ENCODE data around the gene SEC22C.
A peak's percentile ranks its signal among the peaks of the same experiment; 100 is the strongest.

The SEC22C gene

DNA sequence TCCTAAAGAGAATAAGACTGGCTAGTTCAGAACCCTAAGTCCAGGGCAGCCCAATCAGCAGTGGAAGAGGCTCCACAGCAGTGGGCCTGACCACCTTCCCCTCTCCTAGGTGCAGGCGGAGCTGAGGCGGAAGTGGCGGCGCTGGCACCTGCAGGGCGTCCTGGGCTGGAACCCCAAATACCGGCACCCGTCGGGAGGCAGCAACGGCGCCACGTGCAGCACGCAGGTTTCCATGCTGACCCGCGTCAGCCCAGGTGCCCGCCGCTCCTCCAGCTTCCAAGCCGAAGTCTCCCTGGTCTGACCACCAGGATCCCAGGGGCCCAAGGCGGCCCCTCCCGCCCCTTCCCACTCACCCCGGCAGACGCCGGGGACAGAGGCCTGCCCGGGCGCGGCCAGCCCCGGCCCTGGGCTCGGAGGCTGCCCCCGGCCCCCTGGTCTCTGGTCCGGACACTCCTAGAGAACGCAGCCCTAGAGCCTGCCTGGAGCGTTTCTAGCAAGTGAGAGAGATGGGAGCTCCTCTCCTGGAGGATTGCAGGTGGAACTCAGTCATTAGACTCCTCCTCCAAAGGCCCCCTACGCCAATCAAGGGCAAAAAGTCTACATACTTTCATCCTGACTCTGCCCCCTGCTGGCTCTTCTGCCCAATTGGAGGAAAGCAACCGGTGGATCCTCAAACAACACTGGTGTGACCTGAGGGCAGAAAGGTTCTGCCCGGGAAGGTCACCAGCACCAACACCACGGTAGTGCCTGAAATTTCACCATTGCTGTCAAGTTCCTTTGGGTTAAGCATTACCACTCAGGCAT, 45.6 kb downstream of the SEC22C start:
- ATAC-seq (no peak), DNase-seq (peak; percentile 49)

DNA sequence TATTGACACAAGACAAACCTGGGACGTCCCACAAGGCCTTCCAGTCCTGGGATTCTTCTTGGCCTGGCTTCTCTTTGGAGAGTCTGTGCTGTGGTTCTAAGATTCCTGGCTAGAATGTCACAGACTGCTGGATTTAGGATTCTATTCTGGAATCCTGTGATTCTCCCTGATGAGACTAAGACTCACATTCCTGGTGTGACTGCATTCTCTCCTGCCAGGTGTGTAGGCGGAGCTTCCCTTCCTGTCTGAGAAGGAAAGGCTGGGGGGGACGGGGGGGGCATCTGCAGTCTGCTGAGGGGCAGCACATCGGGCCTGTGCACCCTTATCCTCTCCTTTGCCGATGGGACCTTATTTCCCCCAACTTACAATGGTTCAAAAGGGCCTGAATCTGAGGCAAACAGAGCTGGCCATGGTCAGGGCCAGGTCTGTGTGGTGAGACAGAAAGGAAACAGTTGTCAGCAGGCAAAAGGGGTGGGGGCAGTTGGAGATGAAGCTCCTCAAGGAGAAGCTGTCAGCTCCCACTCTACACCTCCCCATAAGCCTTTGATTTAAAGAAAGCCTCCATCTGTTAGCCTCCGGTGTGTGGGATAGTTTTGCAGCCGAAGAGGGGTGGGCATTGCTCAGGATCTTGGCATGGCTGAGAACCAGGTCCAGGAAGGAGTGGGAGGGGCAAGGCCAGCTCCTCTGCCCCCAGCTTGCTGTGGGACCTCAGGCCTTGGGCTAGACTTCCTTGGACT, 48.4 kb downstream of the SEC22C start:
- ATAC-seq (no peak), DNase-seq (no peak)

DNA sequence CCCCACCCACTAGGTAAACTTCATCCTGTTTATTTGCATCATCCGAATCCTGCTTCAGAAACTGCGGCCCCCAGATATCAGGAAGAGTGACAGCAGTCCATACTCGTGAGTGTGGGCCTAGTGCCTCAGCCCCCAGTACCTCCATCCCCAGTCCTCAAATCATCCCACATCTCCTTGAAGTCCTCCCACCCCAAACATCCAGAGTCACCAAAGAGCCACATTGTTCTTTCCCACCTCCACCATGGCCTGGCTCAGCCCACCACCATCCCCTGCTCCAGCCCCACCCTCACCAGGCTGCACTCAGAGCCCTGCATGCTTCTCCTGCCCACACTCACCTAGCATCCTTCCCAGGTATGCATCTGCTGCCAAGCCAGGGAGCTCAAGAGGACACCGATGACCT, 49.5 kb downstream of the SEC22C start:
- ATAC-seq = no peak
- no peak for DNase-seq

DNA sequence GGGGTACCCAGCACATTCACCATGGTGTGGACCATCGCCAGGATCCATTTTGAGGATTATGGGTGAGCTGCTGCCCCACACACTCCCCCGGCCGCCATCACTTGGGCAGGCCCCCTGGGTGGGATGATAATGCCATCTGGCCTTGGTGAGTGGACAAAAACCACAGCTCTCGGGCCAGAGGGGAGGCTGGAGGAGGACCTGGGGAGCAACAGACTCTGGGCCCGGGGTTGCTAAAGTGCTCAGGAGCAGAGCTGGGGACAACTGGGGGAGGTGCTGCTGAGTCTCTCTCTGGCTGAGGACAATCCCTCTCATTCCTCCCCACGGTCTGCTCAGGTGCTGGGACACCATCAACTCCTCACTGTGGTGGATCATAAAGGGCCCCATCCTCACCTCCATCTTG, 50.3 kb downstream of the SEC22C start:
- ATAC-seq = no peak
- no peak for DNase-seq

DNA sequence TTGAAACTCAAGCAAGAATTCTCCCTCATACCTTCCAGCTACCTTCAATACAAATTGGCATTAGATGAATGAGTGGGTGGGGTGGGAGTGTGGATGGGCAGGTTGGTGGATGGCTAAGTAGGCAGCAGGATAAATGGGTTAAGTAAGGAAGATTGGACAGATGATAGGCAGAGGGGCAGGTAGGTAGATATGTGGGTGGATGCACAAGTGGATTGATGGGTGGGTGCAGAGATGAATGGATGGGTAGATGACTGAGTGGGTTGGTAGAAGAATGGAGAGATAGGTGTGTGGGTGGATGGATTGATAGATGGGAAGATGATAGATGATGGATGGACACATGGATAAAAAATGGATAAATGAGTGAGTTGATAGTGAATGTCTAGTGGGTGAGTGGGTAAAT, 51.7 kb downstream of the SEC22C start:
- ATAC-seq (no peak), DNase-seq (no peak)

DNA sequence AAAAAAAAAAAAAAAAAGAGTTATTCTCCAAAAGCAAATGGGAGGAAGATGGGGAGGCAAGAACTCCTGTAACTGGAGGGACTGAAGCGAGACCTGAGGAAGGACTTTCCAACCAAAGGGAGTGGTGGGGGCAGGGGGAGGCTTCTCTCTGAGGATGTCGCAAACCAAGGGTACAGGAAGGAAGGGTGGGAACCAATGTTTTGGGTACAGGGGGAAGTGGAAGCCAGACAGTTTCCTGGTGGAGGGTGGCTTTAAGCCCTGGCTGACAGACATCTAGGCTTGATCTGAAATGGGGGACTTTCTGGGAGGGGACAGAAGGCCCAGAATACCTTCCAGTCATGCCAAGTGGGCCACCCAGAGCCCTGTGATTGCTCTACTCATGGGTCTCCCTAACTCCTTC, 52.3 kb downstream of the SEC22C start:
- no peak for ATAC-seq
- no peak for DNase-seq

DNA sequence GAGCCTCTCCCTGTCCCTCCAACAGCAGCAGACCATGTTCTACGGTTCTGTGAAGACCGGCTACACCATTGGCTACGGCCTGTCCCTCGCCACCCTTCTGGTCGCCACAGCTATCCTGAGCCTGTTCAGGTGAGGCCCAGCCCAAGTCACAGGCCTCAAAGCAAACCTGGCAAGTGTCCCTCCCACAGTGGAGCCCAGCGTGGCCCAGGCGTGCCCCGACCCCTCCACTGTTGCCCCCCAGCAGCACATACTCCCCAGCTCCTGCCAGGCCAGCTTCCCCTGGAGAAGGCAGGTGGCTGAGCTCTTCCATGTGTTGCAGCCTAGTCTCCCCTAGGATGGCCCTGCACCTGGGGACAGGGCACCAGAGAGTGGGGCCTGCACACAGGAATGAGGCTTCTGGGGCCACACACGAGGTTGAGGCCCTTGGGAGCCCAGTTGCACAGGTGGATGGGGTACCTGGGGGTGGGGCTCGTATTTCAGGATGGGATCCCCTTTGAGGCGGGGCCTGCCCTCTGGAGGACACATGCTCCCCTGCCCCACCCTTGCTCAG, 54.3 kb downstream of the SEC22C start:
- ATAC-seq (no peak), DNase-seq (no peak)

DNA sequence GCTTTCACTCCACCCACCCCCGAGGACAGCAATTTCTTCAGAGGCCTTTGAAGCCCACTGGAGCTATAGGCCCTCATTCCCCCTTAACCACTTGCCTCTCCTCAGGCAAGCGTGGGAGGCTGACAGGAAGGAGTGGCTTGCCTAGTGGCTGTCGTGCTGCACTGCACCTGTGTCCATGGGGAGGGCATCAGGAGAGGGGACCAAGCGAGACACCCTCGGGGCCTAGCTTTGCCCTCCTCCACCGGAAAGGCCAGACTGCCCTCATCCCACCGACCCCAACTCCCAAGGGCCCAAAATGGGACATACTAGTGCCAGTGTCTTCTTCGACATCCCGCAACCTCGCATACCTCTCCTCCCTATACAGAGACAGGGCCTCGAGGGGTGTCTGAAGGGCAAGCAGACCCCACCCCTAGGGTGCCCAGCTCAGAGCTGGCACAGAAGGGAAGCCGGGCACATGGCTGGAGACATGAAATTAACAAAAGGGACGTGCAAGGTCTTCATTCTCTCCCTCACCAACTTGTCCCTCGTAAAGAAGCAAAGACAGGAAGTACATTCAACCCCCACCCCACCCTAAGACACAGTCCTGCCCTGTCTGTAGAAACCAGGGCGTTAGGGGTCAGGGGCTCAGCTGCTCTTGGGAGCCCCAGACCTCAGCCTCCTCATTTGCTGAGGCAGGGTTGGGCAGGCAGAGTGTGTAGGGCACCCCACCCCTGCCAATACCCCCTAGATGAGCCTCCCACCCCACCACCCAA, 55.0 kb downstream of the SEC22C start:
- peak; percentile 78 for ATAC-seq
- peak; percentile 68 for DNase-seq

DNA sequence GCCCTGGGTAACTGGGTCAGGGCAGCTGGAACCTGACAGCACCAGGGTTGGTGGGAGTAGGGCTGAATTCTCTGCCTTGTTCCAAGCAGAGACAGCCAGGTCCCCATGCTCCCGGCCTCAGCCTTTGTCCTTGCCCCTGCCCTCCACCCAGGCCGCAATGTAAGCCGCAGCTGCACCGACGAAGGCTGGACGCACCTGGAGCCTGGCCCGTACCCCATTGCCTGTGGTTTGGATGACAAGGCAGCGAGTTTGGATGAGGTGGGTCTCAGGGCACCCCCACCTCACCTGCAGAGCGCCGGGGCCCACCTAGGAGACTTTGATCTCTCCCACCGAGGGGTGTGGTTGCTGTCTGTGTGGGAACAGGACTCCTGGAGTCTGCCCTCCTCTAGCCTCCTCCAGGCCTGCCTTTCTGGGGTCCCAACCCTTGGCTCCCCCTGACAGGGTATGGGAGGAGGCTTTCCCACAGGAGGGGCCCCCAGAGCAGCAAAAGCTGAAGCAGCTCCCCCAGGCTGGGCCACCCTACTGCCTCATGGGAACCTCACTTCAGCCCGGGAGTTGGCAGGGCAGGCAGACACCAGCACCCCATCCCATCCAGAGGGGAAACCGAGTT, 55.9 kb downstream of the SEC22C start:
- ATAC-seq (no peak), DNase-seq (no peak)

DNA sequence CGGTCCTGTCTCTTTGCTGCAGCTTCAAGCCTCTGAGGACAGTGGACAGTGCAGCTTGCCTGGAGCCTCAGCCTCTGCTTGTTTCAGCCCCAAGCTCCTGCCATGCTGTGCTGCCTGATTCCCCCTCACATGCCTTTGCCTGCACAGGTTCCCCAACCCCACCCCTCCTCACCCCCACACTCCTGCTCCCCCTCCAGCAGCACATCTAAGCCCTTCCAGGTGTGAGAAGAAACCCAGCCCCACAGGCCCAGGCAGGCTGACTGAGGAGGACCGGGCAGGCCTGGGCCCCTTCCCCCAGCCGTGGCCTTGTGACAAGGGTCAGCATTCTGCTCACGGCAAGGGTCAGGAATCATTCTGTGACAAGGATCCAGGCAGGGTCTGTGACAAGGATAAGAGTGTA, 56.6 kb downstream of the SEC22C start:
- ATAC-seq = no peak

DNA sequence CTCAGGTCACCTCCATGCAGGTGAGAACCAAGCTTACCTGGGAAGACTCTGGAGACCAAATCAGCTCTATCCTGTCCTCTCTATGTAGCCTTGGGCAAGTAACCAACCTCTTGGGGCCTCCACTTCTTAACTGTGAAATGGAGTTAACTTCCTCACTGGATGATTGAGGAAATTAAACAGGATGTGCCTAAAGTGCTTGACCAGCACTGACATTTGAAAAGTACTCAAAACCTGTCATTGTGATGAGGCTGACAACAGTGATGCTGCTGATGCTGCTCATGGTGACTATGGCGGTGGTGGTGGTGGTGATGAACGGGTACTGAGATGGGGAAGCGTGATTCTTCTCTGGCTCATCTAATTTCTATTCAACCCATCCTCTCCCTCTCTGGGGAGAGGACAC, 57.0 kb downstream of the SEC22C start:
- ATAC-seq (no peak), DNase-seq (no peak)

More for the DNA sequence above, 56.6 kb downstream of the SEC22C start:
- no peak for DNase-seq

DNA sequence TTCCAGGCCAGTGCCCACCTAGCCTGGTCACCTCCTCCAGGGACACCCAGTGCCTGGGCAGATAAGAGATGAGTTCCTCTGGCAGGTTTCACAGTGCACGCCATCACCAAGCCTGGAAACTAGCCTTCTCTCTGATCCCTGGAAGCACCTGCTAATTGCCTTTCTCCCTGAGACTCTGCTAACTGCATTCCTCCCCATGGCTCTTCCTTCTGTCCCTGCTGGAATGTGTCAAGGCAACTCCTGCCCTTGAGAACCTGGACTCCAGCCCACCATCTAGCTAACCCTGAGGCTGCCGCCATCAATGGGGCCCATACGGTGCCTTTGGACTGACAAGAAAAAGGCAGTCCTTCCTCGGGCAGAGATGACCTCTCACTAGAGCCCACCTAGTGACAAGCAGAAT, 60.9 kb downstream of the SEC22C start:
- no peak for DNase-seq
- ATAC-seq = no peak

DNA sequence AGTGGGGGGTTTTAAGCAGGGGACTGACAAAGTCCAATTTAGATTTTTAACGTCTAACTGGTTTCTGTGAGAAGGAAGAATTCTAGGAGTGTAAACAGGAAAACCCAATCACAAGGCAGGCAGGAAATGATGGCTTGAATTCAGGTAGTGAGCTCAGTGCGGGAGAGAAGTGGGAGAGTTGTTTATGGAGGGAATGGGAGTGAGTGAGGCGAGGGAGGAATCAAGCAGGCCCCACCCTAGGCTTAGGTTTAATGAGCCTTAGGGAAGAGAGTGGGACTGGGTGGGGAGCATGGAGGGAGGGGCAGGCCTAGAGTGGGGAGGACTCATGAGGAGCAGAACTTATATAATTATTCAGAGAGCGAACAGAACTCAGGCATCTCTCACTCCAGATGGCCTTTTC, 61.4 kb downstream of the SEC22C start:
- no peak for DNase-seq
- ATAC-seq = no peak

DNA sequence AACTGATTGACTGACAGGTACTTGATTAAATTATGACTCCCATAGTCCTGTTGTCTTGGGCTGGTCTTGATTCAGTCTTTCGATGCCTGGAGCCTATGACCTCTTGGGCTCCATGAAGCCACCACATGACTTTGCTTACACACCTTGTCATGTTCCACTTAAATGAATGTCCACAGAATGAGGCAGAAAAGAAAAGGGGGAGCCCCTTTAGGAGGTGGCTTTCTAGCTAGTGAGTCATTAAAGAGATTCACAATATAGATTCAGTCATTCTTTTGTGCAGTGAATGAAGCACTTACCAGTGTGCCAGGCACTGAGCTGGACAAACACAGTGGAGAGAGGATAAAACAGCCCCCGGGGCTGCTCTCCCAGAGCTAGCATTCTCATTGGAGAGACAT, 62.2 kb downstream of the SEC22C start:
- ATAC-seq (peak; percentile 91), DNase-seq (no peak)

DNA sequence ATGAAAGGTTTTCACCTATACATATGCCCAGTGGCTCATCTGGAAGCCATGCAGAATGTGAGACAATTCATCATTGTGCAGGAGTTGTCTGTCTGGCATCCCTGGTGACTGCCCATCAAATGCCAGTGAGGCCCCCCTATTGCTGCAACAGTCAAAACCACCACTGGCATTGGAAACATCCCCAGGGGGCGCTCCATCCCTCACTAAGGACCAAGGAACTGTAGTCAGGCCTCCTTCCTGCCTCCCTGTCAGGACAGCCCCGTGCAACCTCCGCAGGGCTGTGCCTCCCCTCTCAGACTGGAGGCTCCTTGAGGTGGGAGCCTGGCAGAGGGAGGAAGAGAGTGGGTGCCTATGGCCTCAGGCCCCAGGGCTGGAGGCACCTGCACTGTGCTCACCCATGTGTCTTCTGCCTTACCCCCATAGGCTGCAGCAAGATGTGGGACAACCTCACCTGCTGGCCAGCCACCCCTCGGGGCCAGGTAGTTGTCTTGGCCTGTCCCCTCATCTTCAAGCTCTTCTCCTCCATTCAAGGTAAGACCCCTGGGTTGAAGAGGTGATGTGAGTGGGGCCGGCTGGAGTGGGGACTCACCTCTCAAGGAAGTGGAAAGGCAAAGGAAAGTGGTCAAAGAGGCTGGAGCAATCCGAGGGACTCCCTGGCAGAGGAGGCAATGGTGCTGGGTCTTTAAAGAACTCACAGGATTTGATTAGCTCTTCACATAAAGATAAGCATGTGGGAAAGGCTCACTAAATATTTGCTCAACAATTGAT, 62.8 kb downstream of the SEC22C start:
- peak; percentile 38 for DNase-seq
- ATAC-seq = no peak

DNA sequence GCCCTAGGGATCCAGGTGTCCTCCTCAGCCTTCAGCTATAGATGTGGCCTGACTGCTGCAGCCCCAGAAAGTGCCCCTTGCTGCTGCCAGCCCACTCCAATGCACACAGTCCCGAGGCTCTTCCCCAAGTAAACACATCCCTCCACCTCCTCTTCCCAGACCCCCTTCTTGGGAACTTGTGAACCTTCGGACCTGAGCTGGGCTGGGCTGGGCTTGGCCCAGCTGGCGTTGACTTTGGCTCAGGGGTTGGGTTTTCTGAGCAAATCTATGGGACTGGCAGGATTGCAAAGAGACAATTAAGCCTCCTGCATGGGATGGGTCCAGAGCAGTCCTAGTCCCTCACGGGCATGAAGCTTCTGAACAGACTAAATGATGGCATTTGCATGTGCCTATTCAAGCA, 64.7 kb downstream of the SEC22C start:
- no peak for ATAC-seq
- no peak for DNase-seq

DNA sequence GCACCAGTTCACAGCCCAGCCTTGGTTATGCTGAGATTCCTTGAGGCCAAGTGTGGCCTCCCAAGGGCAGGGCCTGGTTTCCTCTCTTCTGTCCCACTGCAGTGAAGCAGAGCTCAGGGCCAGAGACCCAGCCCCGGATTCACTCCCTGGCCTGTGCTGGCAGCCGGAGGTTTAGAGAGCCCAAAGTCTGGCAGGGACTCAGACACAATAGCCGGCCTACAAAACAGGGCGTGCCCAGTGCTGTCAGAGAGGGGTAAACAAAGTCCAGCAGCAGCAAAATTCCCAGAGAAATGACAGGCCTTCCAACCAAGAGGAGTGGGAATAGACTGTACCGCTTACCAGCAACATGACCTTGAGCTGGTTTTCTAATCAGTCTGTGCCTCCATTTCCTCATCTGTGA, 65.3 kb downstream of the SEC22C start:
- DNase-seq (no peak), ATAC-seq (no peak)

DNA sequence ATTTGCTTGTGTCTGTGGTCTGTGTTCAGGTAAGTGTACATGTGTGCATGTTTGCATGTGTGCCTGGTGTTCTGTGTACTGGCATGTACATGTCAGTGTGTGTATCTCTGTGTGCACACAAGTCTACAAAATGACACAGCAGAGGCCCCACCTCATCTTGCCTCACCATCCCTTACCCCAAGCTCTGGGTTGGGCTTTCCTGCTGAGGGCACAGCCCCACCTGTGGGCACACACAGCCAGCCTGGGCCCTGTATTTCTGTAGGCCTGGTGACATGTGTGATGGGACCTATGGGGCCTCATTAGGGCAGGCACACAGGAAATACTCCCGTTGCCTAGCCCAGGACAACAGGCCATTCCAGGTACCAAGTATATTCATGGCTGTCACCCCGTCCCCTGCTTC, 65.8 kb downstream of the SEC22C start:
- DNase-seq = no peak
- ATAC-seq = no peak

DNA sequence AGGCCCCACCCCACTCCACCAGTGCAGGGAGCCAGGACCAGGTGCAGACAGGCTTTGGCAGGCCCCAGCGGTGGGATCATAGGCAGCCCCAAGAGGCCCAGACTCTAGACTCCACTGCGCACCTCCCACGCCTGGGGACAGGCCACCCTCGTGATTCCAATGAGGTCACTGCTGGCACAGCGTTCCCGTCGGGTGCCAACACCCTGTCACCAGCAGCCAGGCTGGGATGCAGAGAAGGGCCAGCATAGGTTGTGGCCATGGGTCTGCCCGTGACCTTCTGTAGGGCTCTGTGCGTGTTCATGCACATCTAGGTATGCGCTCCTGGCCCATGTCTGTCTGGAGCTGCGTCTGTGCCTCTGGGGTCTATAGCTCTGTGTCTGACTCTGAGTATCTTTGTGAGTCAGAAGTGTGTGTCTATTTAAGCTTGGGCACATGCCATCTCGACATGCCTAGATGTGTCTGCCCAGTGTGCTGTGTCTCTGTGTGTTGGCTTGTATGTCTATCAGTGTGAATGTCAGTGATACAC, 66.3 kb downstream of the SEC22C start:
- no peak for DNase-seq

DNA sequence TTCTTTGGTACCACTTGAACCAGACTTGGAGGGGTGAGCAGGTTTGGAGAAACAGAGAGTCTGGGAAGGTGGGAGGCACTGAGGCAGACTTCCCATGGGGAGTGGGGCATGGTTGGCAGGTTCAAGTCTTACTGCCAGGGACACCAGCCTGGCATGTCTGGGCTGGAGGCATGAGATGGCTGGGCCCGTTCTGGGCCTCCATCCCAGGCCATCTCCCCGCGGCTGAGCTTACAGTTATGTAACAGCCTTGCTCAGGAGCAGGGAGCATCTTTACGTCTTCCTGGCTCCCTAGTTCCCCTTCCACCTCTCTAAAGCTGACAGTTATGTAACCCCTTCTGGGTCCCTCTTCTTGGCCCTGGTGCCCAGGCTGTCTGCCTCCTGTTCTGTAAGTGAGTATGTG, 66.9 kb downstream of the SEC22C start:
- no peak for ATAC-seq

More for the DNA sequence above, 66.3 kb downstream of the SEC22C start:
- no peak for ATAC-seq

DNA sequence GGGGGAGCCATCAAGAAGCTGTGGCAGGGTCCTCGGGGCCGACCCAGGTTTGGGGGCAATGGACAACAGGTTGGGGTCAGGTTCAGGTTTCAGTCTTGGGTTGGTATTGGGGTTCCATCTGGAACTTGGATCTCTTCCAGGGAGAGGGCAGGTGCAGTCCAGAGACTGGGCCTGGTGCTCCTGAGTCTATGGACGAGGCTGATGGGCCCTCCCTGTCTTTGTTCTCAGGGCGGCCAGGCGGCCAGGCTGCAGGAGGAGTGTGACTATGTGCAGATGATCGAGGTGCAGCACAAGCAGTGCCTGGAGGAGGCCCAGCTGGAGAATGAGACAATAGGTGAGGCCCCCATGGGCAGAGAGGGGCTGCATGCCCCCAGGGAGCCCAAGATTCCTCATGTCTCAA, 68.2 kb downstream of the SEC22C start:
- DNase-seq (no peak), ATAC-seq (no peak)

More for the DNA sequence above, 66.9 kb downstream of the SEC22C start:
- no peak for DNase-seq

Measured in stimulated activated naive CD8-positive, alpha-beta T cell treated with anti-CD3 and anti-CD28 coated beads, Interleukin-15, Interleukin-2, amounts not matched to agents 100 U/mL and 50 U/mL, for 24 hours (primary cell).